Spinal cord (tissue), 10 donors: Measurements from ENCODE around the gene NRCAM. TPM values are rescaled to one million over a fixed set of nuclear protein-coding genes. Genes with fewer than 3 reads are reported as not detected.

Source experiments
- DNase-seq, 6 donors: peaks; one replicate each; pipeline versions ENCODE4 v3.0.0 to v3.0.0-alpha.2; 2013 to 2015; ENCODE audit warnings: low spot score in 6 of 6, low read depth in 4 of 6
- H3K27ac ChIP-seq: one replicate; pipeline ENCODE4 v1.5.1; 2013; ENCODE audit warnings: low read depth, low read length, control low read depth
- H3K27me3 ChIP-seq: one replicate; pipeline ENCODE4 v1.6.1; 2013; ENCODE audit warnings: low read length; ENCODE audit not compliant: control insufficient read depth, insufficient read depth
- H3K36me3 ChIP-seq: one replicate; pipeline ENCODE4 v1.6.1; 2013; ENCODE audit warnings: low read length; ENCODE audit not compliant: control insufficient read depth, insufficient read depth
- H3K4me1 ChIP-seq: one replicate; pipeline ENCODE4 v1.6.1; 2013; ENCODE audit warnings: low read length; ENCODE audit not compliant: control insufficient read depth, insufficient read depth
- H3K4me3 ChIP-seq: one replicate; pipeline ENCODE4 v1.5.1; 2013; ENCODE audit warnings: low read depth, low read length, control low read depth
- H3K9me3 ChIP-seq: one replicate; pipeline ENCODE4 v1.6.1; 2013; ENCODE audit warnings: low read length; ENCODE audit not compliant: control insufficient read depth, insufficient read depth
- WGBS: methylation state at CpG from one replicate; pipeline ENCODE4 v1.1.5; 2013; ENCODE audit warnings: missing lambda C conversion rate; ENCODE audit not compliant: insufficient coverage; 5-methylcytosine and 5-hydroxymethylcytosine counted together
- polyA plus RNA-seq, 2 donors: library from polyadenylated mRNA; unstranded; fragments of 120-200 nt; gene quantifications; one replicate each; pipeline ENCODE4 v1.2.1, GENCODE V29; 2013; ENCODE audit not compliant: insufficient read length in 2 of 2
- total RNA-seq, 2 donors: library from RNA; depleted of rRNA in 1 of 2; stranded (reverse); fragments of 120-200 nt in 1 of 2; fragments of >200 nt in 1 of 2; gene quantifications; one replicate each; pipeline versions ENCODE4 v1.2.3 to v1.2.4, GENCODE V29; 2013 to 2014
- donor health status: healthy.

Gene NRCAM
- total and polyA plus RNA-seq, 4 donors = 50.4 to 198 (median 140) TPM

DNA sequence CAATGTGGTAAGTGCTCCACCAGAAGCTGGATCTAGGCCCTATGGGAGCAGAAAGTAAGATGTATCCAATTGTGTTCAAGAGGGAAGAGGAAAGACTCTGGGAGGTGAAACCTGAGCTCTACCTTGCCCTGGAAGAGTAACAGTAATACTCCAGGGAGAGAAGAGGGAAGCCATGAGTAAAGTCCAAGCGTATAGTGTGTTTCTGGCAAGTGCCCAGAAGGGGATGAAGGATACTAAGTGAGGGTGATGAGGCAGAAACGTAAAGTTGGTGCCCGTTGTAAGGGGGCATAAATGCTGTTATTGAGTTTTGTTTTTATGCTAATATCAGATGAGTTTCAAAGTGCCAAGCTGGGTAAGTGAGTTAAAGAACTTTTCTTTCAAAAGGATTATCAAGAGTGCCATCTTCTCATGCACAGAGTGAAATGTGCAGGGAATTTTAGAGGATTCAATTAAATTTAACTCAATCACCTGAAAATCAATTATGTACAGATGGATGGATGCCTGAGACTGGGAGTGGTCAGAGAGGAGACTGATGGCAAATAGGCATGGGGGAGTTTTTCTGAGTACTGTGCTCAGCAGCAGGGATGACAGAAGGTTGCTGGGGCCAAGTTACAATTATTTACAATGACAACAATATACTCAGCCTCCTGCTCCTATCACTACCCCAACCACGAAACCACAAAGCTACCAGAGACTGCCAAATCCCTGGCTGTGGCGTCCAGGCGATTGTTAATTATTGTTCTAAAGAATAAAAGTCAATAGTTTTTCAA is 202.8 kb downstream of the NRCAM start:
- Histone ChIP-seq H3K27me3 (no peaks in the 10 kb centered on the region), H3K27ac (no peak overlapping the region), H3K36me3 (no peaks in the 10 kb centered on the region), H3K4me1 (peaks cover 7% of the 10 kb centered on the region), H3K4me3 (no peak overlapping the region), H3K9me3 (no peaks in the 10 kb centered on the region)
- whole genome bisulfite sequencing = 72% methylated on average over 3 of the region's 6 CpGs
- DNase-seq = no peak

DNA sequence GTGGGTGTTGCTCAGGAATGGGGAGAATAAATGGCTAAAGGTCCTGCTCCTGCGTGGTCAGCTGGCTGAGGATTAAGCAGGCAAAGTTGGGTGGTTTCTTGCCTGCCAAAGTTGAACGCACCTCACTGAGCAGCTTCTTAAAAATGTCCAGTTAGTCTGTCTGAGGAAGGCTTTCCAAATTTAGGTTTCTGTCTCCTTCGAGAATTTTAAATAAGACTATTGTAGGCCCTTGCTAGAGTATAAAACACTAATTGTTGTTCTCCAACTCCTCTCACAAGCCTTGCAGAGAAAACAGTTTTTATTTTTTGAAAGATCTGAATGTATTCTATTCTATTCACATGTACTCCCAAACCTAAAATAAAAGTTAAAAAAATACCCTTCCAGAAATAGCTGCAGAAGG is 204.1 kb downstream of the NRCAM start:
- peaks cover 7% of the 10 kb centered on the region for H3K4me1 ChIP-seq
- DNase-seq = no peak
- no peaks in the 10 kb centered on the region for H3K9me3 ChIP-seq
- H3K4me3 ChIP-seq = no peak overlapping the region
- no peaks in the 10 kb centered on the region for H3K27me3 ChIP-seq
- H3K36me3 ChIP-seq = no peaks in the 10 kb centered on the region
- WGBS = 50% methylated on average over 1 of the region's 3 CpGs
- no peak overlapping the region for H3K27ac ChIP-seq

DNA sequence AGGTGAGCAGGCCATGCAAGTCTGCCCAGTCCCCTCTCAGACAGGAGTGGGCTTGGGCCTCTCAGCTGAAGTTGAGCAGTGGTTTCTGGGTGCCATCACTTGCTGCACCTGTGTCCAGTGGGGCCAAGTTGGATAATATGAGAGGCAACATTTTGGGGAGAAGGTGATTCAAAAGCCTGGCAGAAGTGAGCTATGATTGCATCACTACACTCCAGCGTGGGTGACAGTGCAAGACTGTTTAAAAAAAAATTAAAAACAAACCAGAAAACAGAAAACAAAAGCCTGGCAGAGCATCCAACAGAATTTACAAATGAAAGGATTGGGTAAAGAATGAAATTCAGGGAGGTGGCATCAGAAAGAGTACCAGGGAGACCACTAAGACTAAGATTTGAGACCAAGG is 204.5 kb downstream of the NRCAM start:
- WGBS = no CpG with 5 or more reads among the region's 1 CpG
- H3K9me3 ChIP-seq = no peaks in the 10 kb centered on the region
- no peak overlapping the region for H3K27ac ChIP-seq

DNA sequence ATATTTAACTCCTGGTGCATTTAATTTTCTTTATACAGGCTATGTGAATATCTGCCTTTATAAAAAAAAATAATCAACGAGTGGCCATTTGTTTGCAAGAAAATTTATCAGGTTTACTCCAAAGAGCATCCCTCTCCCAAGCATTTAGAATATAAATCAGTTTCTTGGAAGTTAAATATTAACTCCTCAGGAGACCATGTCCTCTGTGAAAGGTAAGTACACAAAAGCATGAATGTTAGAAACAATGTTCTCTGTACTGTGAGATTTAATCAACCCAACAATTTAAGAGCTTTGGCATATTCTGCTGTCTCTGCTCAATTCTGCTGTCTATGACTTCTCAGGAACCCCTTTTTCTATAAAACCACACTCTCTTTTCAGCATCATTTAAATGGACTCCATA is 206.8 kb downstream of the NRCAM start:
- no peak overlapping the region for H3K4me3 ChIP-seq
- H3K27me3 ChIP-seq = no peaks in the 10 kb centered on the region
- H3K36me3 ChIP-seq = no peaks in the 10 kb centered on the region
- H3K27ac ChIP-seq = no peak overlapping the region
- DNase-seq = no peak
- no CpG with 5 or more reads among the region's 1 CpG for WGBS
- peaks cover 7% of the 10 kb centered on the region for H3K4me1 ChIP-seq
- H3K9me3 ChIP-seq = no peaks in the 10 kb centered on the region

More for the DNA sequence above, 204.5 kb downstream of the NRCAM start:
- DNase-seq = no peak
- Histone ChIP-seq H3K4me3 (no peak overlapping the region), H3K36me3 (no peaks in the 10 kb centered on the region), H3K4me1 (peaks cover 7% of the 10 kb centered on the region), H3K27me3 (no peaks in the 10 kb centered on the region)

DNA sequence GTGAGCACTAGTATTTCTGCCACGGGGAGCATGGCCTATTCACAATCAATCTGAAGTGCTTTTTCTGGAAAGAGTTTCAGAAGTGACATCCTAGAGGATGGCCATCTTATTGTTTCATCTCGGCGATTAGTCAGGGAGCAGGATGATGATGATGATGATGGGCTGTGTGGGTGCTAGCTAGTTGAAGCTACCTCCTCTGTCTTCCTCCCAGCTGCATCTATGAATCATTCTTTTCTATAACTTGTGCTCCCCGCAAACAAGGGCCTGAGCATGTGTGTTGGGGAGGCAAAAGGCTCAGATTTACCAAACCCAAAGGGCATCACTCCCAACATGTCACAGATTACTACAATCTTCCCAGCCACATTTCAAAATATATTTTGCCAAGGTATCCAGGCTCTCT is 207.4 kb downstream of the NRCAM start:
- no peak overlapping the region for H3K4me3 ChIP-seq
- H3K36me3 ChIP-seq = no peaks in the 10 kb centered on the region
- peaks cover 7% of the 10 kb centered on the region for H3K4me1 ChIP-seq
- no peaks in the 10 kb centered on the region for H3K27me3 ChIP-seq
- 60% methylated on average over 1 of the region's 4 CpGs for WGBS
- no peak for DNase-seq
- no peak overlapping the region for H3K27ac ChIP-seq
- no peaks in the 10 kb centered on the region for H3K9me3 ChIP-seq

DNA sequence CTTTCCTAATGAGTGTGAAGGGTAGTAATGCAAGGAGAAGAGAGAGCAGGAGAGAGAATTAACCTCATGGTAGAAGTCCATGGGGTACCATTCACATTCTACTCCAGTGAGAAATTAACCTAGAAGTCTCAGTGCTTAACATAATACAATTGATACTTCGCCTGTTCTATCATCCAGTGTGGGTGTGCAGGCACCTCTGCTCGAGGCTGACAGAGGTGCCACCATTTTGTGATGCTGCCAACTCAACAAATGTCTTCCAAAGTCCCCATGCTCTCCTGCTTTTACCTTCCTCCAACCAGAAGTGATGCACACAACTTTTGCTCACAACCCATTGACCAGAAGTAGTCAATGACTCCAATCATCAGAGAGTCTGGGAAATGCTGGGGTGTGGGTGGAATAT is 207.8 kb downstream of the NRCAM start:
- Histone ChIP-seq H3K9me3 (no peaks in the 10 kb centered on the region), H3K4me1 (peaks cover 7% of the 10 kb centered on the region), H3K36me3 (no peaks in the 10 kb centered on the region), H3K27ac (no peak overlapping the region), H3K27me3 (no peaks in the 10 kb centered on the region), H3K4me3 (no peak overlapping the region)
- DNase-seq = no peak
- 83% methylated on average over 2 of the region's 2 CpGs for WGBS

DNA sequence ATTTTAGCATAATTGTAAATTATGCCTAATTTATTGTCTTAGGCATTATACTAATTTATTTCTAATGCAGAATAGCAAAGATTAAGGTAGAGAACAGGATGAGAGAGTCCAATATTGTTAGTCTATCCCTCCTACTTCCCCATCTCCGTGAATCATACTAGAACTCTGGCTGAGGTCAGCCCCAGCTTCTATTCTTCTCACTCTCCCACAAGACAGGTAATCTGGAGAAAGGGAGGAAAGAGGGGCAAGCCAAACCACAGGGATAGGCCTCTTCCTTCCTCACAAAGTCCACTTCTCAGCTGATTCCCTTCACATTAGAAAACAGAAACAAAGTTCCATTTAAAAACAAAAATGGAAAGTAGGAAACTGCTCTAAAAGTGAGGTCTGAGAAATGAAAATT is 208.6 kb downstream of the NRCAM start:
- H3K36me3 ChIP-seq = no peaks in the 10 kb centered on the region
- no CpG with 5 or more reads among the region's 1 CpG for WGBS
- H3K4me1 ChIP-seq = peaks cover 7% of the 10 kb centered on the region
- no peak overlapping the region for H3K4me3 ChIP-seq
- H3K27ac ChIP-seq = no peak overlapping the region
- no peaks in the 10 kb centered on the region for H3K9me3 ChIP-seq
- no peaks in the 10 kb centered on the region for H3K27me3 ChIP-seq
- no peak for DNase-seq

DNA sequence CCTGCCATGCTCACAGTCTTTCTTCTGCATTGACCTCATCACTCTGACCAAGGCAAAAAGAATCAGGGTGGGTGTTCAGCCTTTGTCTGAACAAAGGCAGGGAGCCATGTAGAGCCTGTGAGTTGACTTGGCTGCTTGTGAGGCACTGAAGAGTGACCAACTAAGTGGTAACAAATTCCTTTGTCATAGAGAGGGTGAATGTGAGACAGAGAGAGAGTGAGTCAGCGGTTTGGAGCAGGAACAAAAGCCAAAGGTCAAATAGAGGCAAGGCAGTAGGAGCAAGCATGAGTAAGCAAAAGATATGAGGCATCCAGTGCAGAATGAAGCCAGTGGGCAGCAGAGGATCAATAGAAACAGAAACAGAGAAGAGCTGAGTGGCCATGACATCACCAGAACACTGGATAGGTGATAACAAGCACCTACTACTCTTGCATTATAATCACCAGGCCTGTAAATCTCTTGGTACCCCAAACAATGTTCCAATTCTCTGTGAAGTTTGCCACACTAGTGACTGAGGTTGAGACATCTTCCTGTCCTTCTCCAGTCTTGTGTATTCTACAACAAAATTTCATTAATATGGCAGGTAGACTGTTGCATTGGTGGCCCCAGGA is 209.9 kb downstream of the NRCAM start:
- Histone ChIP-seq H3K4me1 (no peaks in the 10 kb centered on the region), H3K4me3 (no peak overlapping the region), H3K9me3 (no peaks in the 10 kb centered on the region), H3K36me3 (no peaks in the 10 kb centered on the region), H3K27ac (no peak overlapping the region), H3K27me3 (no peaks in the 10 kb centered on the region)
- WGBS = 14% methylated on average over 1 of the region's 1 CpG
- DNase-seq = peak in 1 of 6 donors; percentile 35

DNA sequence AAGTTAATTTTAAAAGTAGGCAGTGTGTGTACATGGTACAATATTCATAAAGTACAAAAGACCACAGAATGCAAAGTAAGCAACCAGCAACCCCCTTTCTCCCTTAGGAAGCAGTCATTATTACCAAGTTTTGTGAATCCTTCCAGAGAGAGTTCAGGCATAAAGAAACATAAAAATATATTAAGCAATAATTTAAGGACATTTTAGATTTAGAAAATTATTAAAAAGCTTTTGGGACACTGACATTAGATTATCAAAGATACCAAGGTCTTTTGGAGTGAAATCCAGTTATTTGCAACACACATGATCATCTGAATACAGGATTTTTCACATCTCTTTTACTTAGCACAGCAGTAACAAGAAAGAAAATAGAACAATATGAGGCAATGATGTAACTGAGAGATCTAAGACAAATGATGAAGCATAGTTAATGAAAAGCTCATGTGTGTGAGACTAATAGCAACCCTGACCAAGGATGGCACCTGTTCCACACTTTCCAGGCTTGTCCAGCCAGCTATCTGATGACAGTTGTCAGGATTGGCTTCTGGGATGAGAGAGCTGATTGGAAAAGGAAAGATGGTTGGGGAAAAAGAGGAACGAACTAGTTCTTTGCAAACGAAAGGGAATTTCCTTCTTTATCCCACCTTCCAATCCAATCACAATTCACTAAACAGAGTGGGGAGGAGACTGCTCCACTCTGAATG is 210.6 kb downstream of the NRCAM start:
- WGBS = no CpG with 5 or more reads among the region's 2 CpGs
- H3K27ac ChIP-seq = no peak overlapping the region

More for the DNA sequence above, 210.6 kb downstream of the NRCAM start:
- Histone ChIP-seq H3K4me3 (no peak overlapping the region), H3K4me1 (no peaks in the 10 kb centered on the region), H3K27me3 (no peaks in the 10 kb centered on the region), H3K9me3 (no peaks in the 10 kb centered on the region), H3K36me3 (no peaks in the 10 kb centered on the region)
- no peak for DNase-seq
